GM19043 (cell line): ENCODE measurements around the gene F13A1.

Source experiments
- ATAC-seq: cut with Tn5 transposase; IDR thresholded peaks from one replicate; pipeline ENCODE4 v1.9.1; 2021; ENCODE audit warnings: low read depth; ENCODE audit not compliant: unreplicated experiment

Gene F13A1

GRCh38 chr6:6121943-6122342 lies 198.5 kb downstream of the F13A1 start:
- no peak for ATAC-seq

- no peak for ATAC-seq
Measured at GRCh38 chr6:6105472-6106036, 214.9 kb downstream of the F13A1 start.
